Transverse colon (tissue), 4 donors: ENCODE measurements around the gene MME. TPM values are rescaled to one million over a fixed set of nuclear protein-coding genes. Genes with fewer than 3 reads are reported as not detected.

Experiments used
- DNase-seq: peaks from one replicate; pipeline ENCODE4 v3.0.0-alpha.2; 2019
- H3K27ac ChIP-seq, 4 donors: fragments of 200-600 bp; sonication (generic); 2 replicates each; pipeline ENCODE4 v1.5.1; 2016 to 2018; ENCODE audit warnings: inconsistent platforms in 4 of 4
- H3K27me3 ChIP-seq: fragments of 200-600 bp; sonication (generic); 2 replicates; pipeline ENCODE4 v1.5.1; 2017; ENCODE audit warnings: inconsistent platforms
- H3K36me3 ChIP-seq, 4 donors: fragments of 200-600 bp; sonication (generic); 2 replicates each; pipeline ENCODE4 v1.5.1; 2017 to 2019; ENCODE audit warnings: inconsistent platforms in 4 of 4
- H3K4me1 ChIP-seq, 4 donors: fragments of 200-600 bp; sonication (generic); 2 replicates each; pipeline ENCODE4 v1.5.1; 2017 to 2020; ENCODE audit warnings: inconsistent platforms in 4 of 4
- H3K4me3 ChIP-seq, 4 donors: fragments of 200-600 bp; sonication (generic); 1 replicate in 1 of 4; 2 replicates in 3 of 4; pipeline versions ENCODE4 v1.5.1 to v1.6.1; 2017 to 2019; ENCODE audit warnings: inconsistent platforms in 4 of 4
- H3K9me3 ChIP-seq, 2 donors: fragments of 200-600 bp; sonication (generic); 2 replicates each; pipeline ENCODE4 v1.5.1; 2017 to 2019; ENCODE audit warnings: inconsistent platforms in 2 of 2
- CTCF ChIP-seq, 5 experiments: fragments of 200-600 bp in 3 of 5; fragments of 450-650 bp in 2 of 5; sonication (generic) in 3 of 5; IDR thresholded peaks; 1 replicate in 2 of 5; 2 replicates in 3 of 5; pipeline ENCODE4 v1.5.1; 2016 to 2017; ENCODE audit warnings: antibody characterized with exemption in 5 of 5, inconsistent platforms in 3 of 5, mild to moderate bottlenecking in 2 of 5, moderate library complexity in 1 of 5
- EP300 ChIP-seq: sonication (generic); formaldehyde crosslinking; IDR thresholded peaks from one replicate; pipeline ENCODE4 v1.6.1; 2017; ENCODE audit warnings: antibody characterized with exemption, low read depth
- POLR2A ChIP-seq: fragments of 450-650 bp; IDR thresholded peaks from one replicate; pipeline ENCODE4 v1.6.1; 2016; ENCODE audit warnings: antibody characterized with exemption, mild to moderate bottlenecking, moderate library complexity
- POLR2AphosphoS5 ChIP-seq, 3 donors: sonication (generic); formaldehyde crosslinking; IDR thresholded peaks; one replicate each; pipeline ENCODE4 v1.6.1; 2016; ENCODE audit warnings: antibody characterized with exemption in 3 of 3
- WGBS, 2 donors: methylation state at CpG; one replicate each; pipeline ENCODE4 v1.1.5; 2018; ENCODE audit warnings: low coverage in 1 of 2; 5-methylcytosine and 5-hydroxymethylcytosine counted together
- in situ Hi-C, 4 donors: fragments of 200-750 bp; cut with MboI; loops; one replicate each; pipeline versions ENCODE4 v1.15.0 to v1.15.1; 2017; ENCODE audit warnings: low sequenced_read_pairs in 3 of 4, low pct_ligation_motif_present in 1 of 4, low pct_unique_long_range_greater_than_20kb in 1 of 4
- intact Hi-C: fragments of 100-400 bp; cut with DNase I; formaldehyde crosslinking; loops from one replicate; pipeline ENCODE4 v1.15.1; 2023; ENCODE audit warnings: low total_unique reads
- total RNA-seq, 4 donors: library from RNA; depleted of rRNA; stranded (reverse); fragments of >200 nt; gene quantifications; one replicate each; pipeline ENCODE4 v1.1.0, GENCODE V29; 2016

The MME gene
- total RNA-seq, 4 donors from 2014 or later: 0.82 to 1.1 (median 0.95) TPM; not detected in 1

- Histone ChIP-seq H3K27ac (no peak overlapping the region), H3K4me1 (no peaks in the 10 kb centered on the region), H3K9me3 (peaks cover 0 to 3% of the 10 kb centered on the region in 2 donors), H3K36me3 (no peaks in the 10 kb centered on the region), H3K27me3 (no peaks in the 10 kb centered on the region), H3K4me3 (no peak overlapping the region)
- WGBS, 2 donors: 71 to 74% methylated on average over 6 to 7 of the region's 7 CpGs
- no peak for DNase-seq
- TF ChIP-seq POLR2AphosphoS5 (IDR thresholded peaks at IDR 0.05): no peak
- in situ Hi-C loops (no loop called here), intact Hi-C loops (loop anchor here (5.0 kb wide), 2 partner anchors 869 to 1936 kb away; no protein-coding TSS in a partner anchor)
Observed at GRCh38 chr3:155218462-155218861, 138.3 kb downstream of the MME start.

- DNase-seq: no peak
- intact Hi-C loops (loop anchor here (5.0 kb wide), 2 partner anchors 868 to 1937 kb away; no protein-coding TSS in a partner anchor), in situ Hi-C loops (no loop called here)
- no peaks in the 10 kb centered on the region for H3K4me1 ChIP-seq
- WGBS, 2 donors: 86 to 92% methylated on average over 1 of the region's 1 CpG
- TF ChIP-seq POLR2A (no peak), CTCF (IDR thresholded peaks at IDR 0.05) (no peak), EP300 (no peak), POLR2AphosphoS5 (IDR thresholded peaks at IDR 0.05) (no peak)
- H3K4me3 ChIP-seq: no peak overlapping the region
- H3K36me3 ChIP-seq: no peaks in the 10 kb centered on the region
- H3K27me3 ChIP-seq: no peaks in the 10 kb centered on the region
- H3K27ac ChIP-seq: no peak overlapping the region
- peaks cover 0 to 3% of the 10 kb centered on the region in 2 donors for H3K9me3 ChIP-seq
Observed at GRCh38 chr3:155219106-155219505, 139.0 kb downstream of the MME start.

- WGBS, 2 donors: 92% methylated on average over 5 of the region's 5 CpGs; no CpG with 5 or more reads in 1 of the 2 donors
- in situ Hi-C loops: no loop called here
- DNase-seq: no peak
- H3K4me3 ChIP-seq: no peak overlapping the region
- no peak overlapping the region for H3K27ac ChIP-seq
- H3K9me3 ChIP-seq: peaks cover 0 to 2% of the 10 kb centered on the region in 2 donors
- no peaks in the 10 kb centered on the region for H3K36me3 ChIP-seq
- no peaks in the 10 kb centered on the region for H3K27me3 ChIP-seq
- intact Hi-C loops: no loop called here
- no peak for TF ChIP-seq CTCF (IDR thresholded peaks at IDR 0.05)
- TF ChIP-seq POLR2A: no peak
- TF ChIP-seq POLR2AphosphoS5 (IDR thresholded peaks at IDR 0.05): no peak
- TF ChIP-seq EP300: no peak
- no peaks in the 10 kb centered on the region for H3K4me1 ChIP-seq
Observed at GRCh38 chr3:155225417-155225816, 145.3 kb downstream of the MME start.

- intact Hi-C loops: no loop called here
- Histone ChIP-seq H3K27ac (no peak overlapping the region), H3K4me3 (no peak overlapping the region), H3K36me3 (no peaks in the 10 kb centered on the region), H3K27me3 (no peaks in the 10 kb centered on the region), H3K4me1 (no peaks in the 10 kb centered on the region), H3K9me3 (no peaks in the 10 kb centered on the region)
- TF ChIP-seq EP300 (no peak), POLR2AphosphoS5 (IDR thresholded peaks at IDR 0.05) (no peak), CTCF (IDR thresholded peaks at IDR 0.05) (no peak), POLR2A (no peak)
- in situ Hi-C loops: no loop called here
- no peak for DNase-seq
- WGBS, 2 donors: 75% methylated on average over 1 to 3 of the region's 3 CpGs
Observed at GRCh38 chr3:155227141-155227540, 147.0 kb downstream of the MME start.

- H3K4me3 ChIP-seq: no peak overlapping the region
- H3K36me3 ChIP-seq: no peaks in the 10 kb centered on the region
- no peaks in the 10 kb centered on the region for H3K27me3 ChIP-seq
- TF ChIP-seq EP300 (no peak), CTCF (IDR thresholded peaks at IDR 0.05) (no peak), POLR2AphosphoS5 (IDR thresholded peaks at IDR 0.05) (no peak), POLR2A (no peak)
- in situ Hi-C loops: no loop called here
- H3K4me1 ChIP-seq: peaks cover 0 to 4% (median 0%) of the 10 kb centered on the region in 4 donors
- H3K9me3 ChIP-seq: no peaks in the 10 kb centered on the region
- intact Hi-C loops: no loop called here
- DNase-seq: no peak
- 95 to 100% methylated on average over 1 of the region's 1 CpG for WGBS, 2 donors
- no peak overlapping the region for H3K27ac ChIP-seq
Observed at GRCh38 chr3:155228676-155229075, 148.6 kb downstream of the MME start.
